ENCODE results near the gene SFXN5.

Gene SFXN5

DNA sequence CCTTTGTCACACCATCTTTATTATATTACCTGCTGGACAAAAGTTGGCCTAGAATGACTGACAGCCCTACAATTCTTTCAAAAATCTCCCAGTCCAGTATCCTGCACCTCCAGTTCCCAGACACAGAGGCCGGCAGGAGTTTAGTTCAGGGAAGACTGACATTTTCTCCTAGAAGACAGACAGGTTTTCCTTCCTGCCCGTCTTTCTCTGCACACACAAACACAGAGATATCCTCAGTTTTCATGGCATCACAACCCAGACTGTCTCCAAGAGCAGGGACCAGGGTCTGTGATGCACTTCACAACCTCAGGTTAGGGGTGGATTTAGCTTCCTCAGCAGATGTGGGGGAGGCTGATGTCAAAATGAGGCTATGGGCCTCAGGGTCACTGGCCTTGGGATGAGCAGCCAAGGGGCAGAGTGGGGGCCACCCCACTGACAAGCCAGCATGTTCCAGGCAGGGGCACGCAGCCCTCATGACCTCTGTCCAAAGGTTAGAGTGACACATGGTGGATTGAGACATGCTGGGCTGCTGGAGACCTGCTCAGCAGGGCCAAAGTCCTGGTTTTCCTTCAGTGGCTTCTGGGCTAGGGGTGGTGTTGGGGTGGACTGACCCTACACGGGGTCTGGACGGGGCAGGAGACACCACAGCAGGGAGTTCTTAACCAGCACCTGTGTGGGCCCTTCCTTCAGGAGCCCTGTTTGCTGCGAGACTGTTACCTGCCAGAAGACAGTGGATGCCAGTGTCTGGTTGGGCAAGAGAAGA is 70.5 kb downstream of the SFXN5 start:
- TF ChIP-seq SIN3A (IDR thresholded peaks at IDR 0.05; ENCODE audit: borderline replicate concordance, insufficient read depth, low read length) (no peak), FOXP2 (optimal IDR thresholded peaks at IDR 0.05; ENCODE audit: borderline replicate concordance, extremely low read depth, extremely low read length, insufficient read depth) (no peak), TAF1 (IDR thresholded peaks at IDR 0.05; ENCODE audit: borderline replicate concordance, insufficient read depth, low read length) (no peak), POLR2AphosphoS5 (IDR thresholded peaks at IDR 0.05; ENCODE audit: low read depth, low read length) (no peak)
- TF ChIP-seq, protein P1, sequence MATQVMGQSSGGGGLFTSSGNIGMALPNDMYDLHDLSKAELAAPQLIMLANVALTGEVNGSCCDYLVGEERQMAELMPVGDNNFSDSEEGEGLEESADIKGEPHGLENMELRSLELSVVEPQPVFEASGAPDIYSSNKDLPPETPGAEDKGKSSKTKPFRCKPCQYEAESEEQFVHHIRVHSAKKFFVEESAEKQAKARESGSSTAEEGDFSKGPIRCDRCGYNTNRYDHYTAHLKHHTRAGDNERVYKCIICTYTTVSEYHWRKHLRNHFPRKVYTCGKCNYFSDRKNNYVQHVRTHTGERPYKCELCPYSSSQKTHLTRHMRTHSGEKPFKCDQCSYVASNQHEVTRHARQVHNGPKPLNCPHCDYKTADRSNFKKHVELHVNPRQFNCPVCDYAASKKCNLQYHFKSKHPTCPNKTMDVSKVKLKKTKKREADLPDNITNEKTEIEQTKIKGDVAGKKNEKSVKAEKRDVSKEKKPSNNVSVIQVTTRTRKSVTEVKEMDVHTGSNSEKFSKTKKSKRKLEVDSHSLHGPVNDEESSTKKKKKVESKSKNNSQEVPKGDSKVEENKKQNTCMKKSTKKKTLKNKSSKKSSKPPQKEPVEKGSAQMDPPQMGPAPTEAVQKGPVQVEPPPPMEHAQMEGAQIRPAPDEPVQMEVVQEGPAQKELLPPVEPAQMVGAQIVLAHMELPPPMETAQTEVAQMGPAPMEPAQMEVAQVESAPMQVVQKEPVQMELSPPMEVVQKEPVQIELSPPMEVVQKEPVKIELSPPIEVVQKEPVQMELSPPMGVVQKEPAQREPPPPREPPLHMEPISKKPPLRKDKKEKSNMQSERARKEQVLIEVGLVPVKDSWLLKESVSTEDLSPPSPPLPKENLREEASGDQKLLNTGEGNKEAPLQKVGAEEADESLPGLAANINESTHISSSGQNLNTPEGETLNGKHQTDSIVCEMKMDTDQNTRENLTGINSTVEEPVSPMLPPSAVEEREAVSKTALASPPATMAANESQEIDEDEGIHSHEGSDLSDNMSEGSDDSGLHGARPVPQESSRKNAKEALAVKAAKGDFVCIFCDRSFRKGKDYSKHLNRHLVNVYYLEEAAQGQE (IDR thresholded peaks at IDR 0.05; ENCODE audit: insufficient read depth in 1 of 2, low read depth in 2 of 2, low read length in 2 of 2), result no peak

DNA sequence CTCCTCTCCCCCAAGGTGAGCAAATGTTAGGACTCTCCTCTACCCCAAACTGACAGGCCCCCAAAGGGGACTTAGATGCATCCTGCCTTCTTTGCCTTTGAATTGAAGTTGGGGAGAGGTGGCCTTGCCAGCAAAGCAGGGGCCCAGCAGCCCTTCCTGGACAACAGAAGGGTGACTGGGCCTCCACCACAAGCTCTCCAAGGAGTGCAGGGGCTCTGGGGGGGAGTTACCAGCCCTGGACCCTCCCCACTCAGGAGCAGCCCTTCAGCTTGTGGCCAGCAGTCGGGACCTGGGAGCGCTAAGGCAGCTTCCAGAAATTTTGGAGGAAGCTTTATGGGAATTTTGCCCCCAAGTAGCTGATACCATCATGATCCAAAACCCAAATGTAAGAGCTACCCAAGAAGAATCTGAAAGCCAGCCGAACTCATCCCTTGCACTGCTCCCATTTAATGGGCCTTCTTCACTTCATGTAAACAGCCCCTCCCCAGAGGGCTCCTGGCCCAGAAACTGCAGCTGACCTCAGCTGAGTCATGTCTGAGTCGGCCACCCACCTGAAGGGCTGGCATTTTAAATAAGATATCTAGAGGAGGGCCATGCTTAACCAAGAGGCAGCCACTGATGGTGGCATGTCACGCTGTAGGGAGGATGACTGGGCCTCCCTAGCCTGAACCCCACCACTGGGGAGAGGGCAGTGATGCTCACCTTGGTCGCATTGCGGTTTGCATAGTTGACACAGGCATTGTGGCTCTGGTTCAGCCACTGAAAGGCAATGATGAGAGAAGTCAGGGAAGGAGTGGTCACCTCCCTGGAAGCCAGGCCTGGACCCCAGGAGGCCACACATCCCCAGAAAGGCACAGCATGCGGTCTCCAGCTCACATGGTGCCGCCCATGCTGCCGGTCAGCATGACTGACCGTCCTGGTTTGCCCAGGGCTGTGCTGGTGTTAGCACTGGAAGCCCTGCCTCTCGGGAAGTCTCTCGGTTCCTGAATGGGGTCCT is 71.5 kb downstream of the SFXN5 start:
- TF ChIP-seq TAF1 (IDR thresholded peaks at IDR 0.05; ENCODE audit: borderline replicate concordance, insufficient read depth, low read length) (no peak), SIN3A (IDR thresholded peaks at IDR 0.05; ENCODE audit: borderline replicate concordance, insufficient read depth, low read length) (no peak), POLR2AphosphoS5 (IDR thresholded peaks at IDR 0.05; ENCODE audit: low read depth, low read length) (no peak), FOXP2 (optimal IDR thresholded peaks at IDR 0.05; ENCODE audit: borderline replicate concordance, extremely low read depth, extremely low read length, insufficient read depth) (no peak)
- TF ChIP-seq, protein P1 (IDR thresholded peaks at IDR 0.05; ENCODE audit: insufficient read depth in 1 of 2, low read depth in 2 of 2, low read length in 2 of 2), result no peak

DNA sequence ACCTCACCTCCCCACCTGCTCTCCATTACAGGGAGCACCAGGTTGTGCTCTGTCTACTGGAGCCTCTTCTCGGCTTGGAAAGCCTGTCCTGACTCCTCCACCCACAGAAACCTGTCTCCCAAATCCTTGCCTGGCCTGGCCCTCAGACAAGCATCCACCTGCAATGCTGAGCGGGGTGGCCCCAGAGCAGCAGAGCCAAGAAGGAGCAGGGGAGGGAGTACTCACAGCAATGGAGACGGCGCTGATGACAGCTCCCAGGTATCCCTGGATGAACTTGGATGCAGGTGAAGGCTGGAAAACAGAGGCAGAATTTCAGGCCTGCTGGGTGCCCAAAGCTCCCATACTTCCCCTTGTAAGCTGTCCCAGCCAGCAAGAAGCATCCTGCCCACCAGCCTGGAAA is 72.8 kb downstream of the SFXN5 start:
- TF ChIP-seq TAF1 (IDR thresholded peaks at IDR 0.05; ENCODE audit: borderline replicate concordance, insufficient read depth, low read length) (no peak), POLR2AphosphoS5 (IDR thresholded peaks at IDR 0.05; ENCODE audit: low read depth, low read length) (no peak), FOXP2 (optimal IDR thresholded peaks at IDR 0.05; ENCODE audit: borderline replicate concordance, extremely low read depth, extremely low read length, insufficient read depth) (no peak), SIN3A (IDR thresholded peaks at IDR 0.05; ENCODE audit: borderline replicate concordance, insufficient read depth, low read length) (no peak)
- TF ChIP-seq, protein P1 (IDR thresholded peaks at IDR 0.05; ENCODE audit: insufficient read depth in 1 of 2, low read depth in 2 of 2, low read length in 2 of 2), result no peak

DNA sequence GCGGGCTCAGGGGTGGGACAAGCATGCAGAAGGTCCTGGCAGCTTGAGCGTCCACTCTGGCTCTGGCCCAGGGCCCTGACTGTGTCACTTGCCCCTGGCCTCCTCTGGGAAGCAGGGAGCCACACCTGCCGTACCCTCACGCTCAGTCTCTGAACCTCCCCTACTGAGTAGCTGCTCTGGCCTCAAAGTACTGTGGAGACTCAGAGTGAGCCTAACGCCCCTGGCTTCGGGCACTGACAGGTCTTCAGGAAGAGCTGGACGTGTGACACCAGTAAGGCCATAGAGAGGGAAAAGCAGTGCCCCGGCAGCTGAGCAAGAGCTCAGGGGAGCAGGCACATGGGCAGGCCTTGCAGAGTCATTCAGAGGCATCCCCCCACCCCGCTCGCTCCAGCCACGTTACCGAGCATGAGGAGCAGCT is 73.3 kb downstream of the SFXN5 start:
- no peak for TF ChIP-seq SIN3A (IDR thresholded peaks at IDR 0.05; ENCODE audit: borderline replicate concordance, insufficient read depth, low read length)
- TF ChIP-seq, protein P1 (IDR thresholded peaks at IDR 0.05; ENCODE audit: insufficient read depth in 1 of 2, low read depth in 2 of 2, low read length in 2 of 2), result no peak
- no peak for TF ChIP-seq TAF1 (IDR thresholded peaks at IDR 0.05; ENCODE audit: borderline replicate concordance, insufficient read depth, low read length)
- no peak for TF ChIP-seq POLR2AphosphoS5 (IDR thresholded peaks at IDR 0.05; ENCODE audit: low read depth, low read length)
- TF ChIP-seq FOXP2 (optimal IDR thresholded peaks at IDR 0.05; ENCODE audit: borderline replicate concordance, extremely low read depth, extremely low read length, insufficient read depth), result no peak

Measured in PFSK-1 (cell line).